Measurements from ENCODE around the gene CCDC85B.
A peak's percentile ranks its signal among the peaks of the same experiment; 100 is the strongest.
"Not testable (repeated sequence)": the region's sequence is repeated elsewhere in the genome, so short reads cannot be mapped to it uniquely, and the experiment has no call there.

The CCDC85B gene

DNA sequence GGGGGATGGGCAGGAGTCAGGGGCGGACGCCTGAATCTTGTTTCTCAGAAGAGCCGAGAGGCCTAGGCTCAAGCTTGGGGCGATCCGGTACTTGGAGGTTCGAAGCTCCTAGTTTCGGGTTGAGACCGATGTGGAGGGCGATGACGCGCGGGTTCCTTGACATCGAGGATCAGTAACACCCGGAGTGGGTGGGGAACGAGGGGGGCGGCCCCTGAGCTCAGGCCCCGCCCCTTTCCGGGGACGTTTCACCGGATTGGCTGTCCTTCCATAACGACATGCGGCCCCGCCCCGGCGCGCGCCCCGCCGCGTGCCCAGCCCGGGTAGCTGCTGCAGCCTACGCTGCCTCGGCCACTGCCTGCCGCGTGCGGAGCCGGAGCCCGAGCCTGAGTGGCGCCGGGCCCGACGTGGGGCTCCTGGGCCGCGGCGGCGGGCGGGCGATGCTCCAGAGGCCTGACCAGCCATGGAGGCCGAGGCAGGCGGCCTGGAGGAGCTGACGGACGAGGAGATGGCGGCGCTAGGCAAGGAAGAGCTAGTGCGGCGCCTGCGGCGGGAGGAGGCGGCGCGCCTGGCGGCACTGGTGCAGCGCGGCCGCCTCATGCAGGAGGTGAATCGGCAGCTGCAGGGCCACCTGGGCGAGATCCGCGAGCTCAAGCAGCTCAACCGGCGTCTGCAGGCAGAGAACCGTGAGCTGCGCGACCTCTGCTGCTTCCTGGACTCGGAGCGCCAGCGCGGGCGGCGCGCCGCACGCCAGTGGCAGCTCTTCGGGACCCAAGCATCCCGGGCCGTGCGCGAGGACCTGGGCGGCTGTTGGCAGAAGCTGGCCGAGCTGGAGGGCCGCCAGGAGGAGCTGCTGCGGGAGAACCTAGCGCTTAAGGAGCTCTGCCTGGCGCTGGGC lies at the start of gene CCDC85B:
CCDC85B (plus strand) TSS at position 350 of the 895 bp plus-strand sequence; CDS start at position 461, 111 bp downstream.
- peak; percentile 98 for DNase-seq

DNA sequence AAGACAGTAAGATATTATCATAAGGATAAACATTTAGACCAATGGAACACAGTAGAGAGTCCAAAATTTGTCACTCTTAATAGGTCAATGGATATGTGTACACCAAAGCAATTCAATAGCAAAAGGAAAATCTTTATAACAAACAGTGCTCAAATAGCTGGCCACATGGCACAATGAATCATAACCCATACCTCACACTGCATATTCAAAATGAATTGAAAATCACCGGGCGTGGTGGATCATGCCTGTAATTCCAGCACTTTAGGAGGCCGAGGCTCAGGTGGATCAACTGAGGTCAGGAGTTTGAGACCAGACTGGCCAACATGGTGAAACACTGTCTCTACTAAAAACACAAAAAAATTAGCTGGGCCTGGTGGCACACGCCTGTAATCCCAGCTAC lies 48.3 kb upstream of the CCDC85B start:
- no peak for DNase-seq

DNA sequence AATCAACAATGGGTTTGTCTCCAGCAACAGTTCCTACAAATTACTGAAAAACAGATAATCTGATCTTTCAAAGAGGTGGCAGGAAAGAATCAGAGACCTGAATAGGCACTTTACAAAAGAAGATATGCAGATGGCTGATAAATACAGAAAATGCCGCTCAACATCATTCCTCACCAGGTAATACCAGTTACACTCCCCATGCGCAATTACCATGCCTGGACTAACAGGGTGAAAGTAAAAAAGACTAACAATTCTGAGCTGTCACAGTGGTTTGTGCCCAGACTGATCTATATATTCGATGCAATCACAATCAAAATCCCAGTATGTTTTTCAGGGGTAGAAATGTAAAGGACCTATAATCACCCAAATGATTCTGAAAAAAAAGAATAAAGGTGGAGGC lies 46.7 kb upstream of the CCDC85B start:
- DNase-seq = no peak

DNA sequence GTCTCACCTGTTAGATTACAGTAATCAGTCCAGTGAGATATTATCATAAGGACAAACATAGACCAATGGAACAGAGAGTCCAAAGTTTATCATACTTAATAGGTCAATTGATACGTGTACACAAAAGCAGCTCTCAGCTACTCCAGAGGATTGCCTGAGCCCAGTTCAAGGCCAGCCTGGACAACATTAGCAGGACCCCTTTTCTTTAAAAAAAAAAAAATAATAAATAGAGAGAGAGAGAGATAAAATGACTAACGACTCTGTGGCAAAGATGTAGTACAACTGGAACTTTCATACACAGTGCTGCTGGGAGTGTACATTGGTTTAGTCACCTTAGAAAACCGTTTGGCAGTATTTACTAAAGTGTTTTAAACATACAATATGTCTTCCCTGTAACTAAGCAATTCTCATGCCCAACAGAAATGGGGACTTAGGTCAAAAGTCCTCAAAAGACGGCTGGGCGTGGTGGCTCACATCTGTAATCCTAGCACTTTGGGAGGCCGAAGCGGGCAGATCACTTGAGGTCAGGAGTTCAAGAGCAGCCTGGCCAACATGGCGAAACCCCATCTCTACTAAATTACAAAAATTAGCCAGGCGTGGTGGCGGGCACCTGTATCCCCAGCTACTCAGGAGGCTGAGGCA lies 46.1 kb upstream of the CCDC85B start:
- no peak for DNase-seq

DNA sequence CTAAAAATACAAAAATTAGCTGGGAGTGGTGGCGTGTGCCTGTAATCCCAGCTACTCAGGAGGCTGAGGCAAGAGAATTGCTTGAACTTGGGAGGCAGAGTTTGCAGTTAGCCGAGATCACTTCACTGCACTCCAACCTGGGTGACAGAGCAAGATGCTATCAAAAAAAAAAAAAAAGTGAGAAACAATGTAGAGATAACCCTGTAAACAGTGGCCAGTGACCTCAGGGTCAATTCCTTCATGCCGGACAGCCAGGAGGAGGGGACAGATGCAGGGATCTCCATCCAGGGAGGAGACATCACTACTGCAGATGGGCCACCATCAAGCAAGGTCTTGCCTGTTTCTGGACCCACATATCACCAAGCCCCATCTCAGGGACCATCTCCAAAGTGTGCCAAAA lies 42.7 kb upstream of the CCDC85B start:
- no peak for DNase-seq

DNA sequence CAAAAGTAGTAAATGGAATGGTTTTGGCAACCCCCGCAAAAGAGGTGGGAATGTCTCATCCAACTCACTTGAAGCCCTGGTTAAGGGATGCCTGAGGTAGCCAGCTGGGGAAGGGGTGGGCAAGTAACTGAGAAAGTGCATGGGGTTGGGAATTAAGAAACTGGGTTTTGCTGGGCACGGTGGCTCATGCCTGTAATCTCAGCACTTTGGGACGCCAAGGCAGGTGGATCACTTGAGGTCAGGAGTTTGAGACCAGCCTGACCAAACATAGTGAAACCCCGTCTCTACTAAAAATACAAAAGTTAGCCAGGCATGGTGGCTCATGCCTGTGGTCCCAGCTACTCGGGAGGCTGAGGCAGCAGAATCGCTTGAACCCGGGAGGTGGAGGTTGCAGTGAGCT lies 41.8 kb upstream of the CCDC85B start:
- DNase-seq = not testable (repeated sequence)

DNA sequence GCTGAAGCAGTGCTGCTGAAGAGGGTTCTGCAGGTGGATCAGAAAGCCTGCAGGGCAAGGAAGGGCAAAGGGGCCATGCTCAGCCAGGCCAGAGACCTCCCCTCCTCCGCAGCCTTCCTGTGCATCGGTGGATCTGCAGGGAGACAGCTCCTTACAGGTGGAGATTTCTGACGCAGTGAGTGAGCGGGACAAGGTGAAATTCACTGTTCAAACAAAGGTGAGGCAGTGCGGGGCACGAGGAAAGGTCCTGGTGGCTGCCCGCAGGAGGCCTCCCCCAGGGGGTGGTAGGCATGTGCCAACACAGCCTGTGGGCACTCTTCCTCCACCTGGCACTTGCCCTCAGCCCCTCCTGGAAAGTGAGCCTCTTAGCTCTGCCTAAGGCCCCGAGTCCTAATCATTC lies 41.1 kb upstream of the CCDC85B start:
- DNase-seq = no peak

DNA sequence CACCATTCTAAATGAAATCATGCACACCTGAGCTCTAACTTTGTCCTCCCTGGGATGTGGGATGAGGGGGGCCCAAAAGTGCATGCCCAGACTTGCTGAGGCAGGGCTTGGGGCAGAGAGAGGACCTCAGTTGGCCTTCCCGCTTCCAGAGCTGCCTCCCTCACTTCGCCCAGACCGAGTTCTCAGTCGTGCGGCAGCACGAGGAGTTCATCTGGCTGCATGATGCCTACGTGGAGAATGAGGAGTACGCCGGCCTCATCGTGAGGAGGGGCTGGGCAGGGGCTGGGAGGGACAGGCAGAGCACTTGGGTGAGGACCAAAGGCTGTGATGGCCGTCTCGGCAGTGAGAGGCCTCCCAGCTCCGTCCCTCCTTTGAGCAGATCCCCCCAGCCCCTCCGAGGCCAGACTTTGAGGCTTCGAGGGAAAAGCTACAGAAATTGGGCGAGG lies 40.7 kb upstream of the CCDC85B start:
- no peak for DNase-seq

DNA sequence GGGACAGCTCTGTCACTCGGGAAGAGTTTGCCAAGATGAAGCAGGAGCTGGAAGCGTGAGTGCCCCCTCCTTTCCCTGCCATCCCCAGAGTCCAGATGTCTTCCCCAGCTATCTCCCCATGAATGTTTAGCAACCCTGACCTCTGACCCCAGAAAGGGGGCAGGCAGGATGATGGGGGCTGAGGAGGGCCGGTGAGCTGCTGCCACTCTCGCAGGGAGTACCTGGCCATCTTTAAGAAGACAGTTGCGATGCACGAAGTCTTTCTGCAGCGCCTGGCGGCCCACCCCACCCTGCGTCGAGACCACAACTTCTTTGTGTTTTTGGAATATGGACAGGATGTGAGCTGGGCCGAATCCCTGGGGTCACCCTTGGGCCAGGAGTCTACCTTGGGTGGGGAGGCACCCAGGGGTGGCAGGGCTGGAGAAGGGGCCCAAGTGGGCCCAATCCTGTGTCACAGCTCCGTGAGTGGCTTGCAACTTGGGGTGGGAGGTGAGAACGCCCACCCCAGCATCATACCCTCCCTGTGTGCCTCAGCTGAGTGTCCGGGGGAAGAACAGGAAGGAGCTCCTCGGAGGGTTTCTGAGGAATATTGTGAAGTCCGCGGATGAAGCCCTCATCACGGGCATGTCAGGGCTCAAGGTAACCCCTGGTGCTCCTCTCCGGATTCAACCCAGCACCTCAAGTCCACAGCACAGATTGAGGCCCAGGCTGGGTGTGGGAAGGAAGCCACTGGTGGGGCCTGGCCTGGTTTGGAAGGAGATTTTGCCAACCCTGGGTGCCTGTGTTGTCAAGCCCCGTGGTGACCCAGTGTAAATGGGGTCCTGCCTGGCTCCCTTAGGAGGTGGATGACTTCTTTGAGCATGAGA lies 40.0 kb upstream of the CCDC85B start:
- DNase-seq = no peak

DNA sequence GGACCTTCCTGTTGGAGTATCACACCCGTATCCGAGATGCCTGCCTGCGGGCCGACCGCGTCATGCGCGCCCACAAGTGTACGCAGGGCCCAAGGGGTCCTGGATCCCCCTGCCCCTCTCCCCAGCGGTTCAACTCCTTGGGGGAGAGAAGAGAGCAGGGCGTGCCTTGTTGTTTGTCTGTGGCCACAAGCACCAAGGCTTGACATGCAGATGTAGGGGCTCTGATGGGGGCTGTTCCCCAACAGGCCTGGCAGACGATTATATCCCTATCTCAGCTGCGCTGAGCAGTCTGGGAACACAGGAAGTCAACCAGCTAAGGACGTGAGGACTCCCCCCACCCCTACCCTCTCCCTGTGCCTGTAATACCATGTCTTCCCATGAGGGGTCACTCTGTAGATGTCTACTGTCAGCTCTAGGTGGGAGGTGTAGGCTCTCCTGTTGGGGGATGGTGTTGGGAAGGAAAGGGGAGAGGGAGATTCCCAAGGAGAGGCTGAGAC lies 39.3 kb upstream of the CCDC85B start:
- DNase-seq = no peak

DNA sequence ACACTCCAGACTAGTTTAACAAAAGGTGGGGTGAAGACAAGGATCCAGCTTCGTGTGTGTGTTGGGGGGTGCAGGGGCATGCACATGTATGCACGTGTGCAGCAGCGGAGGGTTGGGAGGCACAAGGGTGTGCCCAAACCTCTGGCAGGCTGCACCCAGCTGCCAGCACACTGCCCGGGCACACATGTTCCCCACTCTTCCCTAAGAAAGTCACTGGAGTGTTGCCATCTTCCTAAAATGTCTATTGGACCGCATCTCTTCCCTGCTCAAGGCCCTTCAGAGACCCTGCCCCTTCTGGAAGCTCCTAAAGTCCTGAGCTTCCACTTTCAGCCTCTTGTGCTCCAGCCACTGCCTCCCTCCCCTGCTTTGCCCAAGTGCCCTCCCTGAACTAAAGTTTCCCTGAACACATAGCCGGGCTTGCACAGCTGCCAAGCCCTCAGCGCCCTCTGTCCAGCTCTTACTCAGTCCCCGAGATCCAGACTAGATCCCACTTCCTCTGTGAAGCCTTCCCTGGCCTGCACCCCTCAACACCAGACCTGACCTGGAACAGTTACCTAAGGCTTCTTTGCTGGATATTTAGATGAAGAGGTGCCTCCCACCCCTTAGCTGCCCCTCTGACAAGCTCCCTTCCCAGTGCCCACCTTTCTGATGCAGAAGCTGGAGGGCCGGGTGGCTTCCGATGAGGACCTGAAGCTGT lies 38.5 kb upstream of the CCDC85B start:
- no peak for DNase-seq

DNA sequence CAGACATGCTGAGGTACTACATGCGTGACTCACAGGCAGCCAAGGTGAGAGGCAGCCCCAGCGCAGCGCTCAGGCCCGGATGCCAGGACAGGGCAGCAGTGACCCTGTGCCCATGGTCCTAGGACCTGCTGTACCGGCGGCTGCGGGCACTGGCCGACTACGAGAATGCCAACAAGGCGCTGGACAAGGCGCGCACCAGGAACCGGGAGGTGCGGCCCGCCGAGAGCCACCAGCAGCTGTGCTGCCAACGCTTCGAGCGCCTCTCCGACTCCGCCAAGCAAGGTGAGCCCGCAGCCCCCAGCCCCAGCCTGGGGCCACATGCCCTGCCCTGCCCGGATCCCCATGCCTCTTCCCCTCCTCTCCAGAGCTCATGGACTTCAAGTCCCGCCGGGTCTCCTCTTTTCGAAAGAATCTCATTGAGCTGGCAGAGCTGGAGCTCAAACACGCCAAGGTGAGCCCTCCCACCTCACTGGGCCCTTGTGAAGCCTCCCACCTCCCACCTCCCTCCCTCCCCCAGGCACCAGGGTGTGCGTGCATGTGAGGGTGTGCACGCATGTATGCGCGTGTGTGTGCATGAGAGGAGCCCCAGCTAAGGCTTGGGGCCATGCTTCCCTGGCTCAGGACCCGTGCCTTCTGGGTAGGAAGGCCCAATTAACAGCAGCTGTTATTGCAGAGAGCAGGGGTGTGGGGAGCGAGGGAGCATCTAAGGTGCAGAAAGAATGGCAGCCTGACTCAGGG lies 37.8 kb upstream of the CCDC85B start:
- DNase-seq = no peak

DNA sequence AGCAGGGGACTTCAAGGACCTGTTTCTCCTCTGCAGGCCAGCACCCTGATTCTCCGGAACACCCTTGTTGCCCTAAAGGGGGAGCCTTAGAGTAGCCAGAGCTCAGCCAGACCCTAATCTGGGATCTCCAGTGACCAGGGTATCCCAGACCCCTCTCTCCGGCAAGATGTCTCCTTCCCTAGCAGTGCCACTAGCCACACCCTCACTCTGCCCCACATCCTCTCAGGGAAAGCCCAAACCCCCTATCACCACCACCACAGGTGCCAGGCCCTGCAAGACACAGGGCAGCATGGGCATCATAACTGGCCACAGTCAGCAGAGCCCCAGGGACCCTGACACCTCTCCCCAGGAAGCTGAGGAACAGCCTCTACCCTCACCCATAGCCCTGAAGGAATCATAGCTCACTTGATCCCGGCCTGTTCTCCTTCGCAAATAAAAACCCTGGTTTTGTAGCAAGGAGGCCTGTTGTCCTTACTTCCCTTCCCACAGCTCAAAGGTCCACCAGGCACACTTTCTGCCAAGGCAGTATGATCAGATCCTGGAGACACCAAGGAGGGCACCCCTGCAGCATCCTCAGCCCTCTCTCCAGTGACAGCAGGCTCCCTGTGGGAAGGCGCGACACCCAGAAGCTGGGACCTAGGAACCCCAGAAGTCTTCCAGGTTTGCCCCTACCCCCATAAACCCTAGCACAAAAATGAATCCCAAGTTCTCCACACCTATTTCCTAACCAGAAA lies 37.1 kb upstream of the CCDC85B start:
- DNase-seq = peak; percentile 3

DNA sequence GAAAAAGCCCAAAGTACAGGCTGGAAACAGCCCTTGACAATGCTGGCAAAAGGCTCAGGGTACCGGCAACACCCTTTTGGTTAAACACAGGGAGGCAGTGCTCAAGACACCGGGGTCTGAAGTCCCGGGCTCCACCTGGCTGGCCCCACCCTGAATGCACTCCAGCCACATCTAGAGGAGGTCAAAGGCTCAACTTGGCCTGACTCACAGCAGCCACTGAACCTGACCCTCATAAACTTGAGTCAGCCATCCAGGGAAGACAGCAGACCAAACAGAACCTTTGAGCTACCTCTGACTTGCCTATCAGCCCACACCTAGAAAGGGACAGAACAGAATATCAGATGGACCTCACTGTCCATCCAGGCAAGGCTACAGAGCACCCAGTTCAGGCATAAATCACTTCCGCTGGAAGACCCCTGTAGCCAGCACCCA lies 36.3 kb upstream of the CCDC85B start:
- no peak for DNase-seq

DNA sequence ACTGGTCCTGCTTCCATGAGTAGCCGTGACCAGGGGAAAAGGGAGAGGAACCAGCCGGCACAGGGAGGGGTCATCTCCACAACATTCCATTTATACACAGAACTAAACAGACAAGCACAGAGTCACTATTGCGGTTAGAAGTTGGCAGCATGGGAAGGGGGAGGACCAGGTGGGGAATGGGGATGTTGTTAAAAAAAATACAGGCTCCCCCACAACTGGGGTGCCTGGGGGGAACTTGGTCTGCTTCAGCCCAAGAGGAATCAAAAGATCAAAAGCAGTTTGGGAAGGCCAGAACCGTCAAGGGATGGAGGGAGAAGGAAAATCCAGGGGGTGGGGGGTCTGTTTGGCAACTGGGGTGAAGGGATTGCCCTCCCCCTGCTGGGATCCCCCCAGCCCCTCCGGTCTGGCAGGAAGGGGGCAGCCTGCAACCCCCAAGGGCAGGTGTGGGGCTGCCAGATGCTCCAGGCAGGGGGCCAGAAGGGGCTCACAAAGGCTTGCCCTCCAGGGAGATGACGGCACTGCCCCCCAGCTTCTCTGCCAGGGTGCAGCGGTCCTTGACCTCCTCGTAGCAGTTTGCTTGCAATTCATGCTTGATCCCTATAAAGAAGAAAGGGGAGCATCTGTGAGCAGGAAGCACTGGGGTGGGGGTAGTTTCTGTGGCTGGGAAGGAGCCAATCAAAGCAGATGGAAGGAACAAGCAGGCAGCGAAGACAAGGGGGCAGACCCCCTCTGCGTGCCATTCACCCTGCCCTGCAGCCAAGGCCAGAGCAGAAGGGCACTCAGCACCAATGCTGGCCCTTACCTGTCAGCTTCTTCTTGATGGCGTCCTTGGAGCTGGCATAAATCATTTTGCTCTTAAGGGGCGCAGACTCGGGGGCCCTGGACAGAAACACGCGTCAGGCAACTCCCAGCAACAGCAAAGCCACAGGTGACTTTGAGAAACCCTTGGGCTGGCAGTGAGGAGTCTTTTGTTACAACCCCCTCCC lies 35.3 kb upstream of the CCDC85B start:
- peak; percentile 3 for DNase-seq

DNA sequence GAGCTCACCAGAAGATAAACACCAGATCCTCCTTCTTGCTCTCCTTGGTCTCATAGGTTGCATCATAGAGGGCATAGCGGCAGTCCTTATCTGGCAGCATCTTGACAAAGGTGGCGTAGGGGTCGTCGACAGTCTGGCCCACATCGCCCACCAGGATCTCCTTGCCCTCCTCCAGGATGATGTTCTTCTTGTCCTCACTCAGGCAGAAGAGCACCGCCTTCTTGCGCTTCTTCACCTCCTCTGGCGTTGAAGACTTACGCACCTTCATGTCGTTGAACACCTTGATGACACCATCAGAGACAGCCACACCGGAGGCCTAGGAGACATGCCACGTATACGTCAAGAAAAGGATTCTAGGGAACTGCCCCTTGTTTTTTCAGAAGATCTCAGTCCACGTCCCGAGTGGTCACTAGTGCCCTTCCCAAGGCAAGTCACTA lies 34.5 kb upstream of the CCDC85B start:
- DNase-seq = peak; percentile 3

DNA sequence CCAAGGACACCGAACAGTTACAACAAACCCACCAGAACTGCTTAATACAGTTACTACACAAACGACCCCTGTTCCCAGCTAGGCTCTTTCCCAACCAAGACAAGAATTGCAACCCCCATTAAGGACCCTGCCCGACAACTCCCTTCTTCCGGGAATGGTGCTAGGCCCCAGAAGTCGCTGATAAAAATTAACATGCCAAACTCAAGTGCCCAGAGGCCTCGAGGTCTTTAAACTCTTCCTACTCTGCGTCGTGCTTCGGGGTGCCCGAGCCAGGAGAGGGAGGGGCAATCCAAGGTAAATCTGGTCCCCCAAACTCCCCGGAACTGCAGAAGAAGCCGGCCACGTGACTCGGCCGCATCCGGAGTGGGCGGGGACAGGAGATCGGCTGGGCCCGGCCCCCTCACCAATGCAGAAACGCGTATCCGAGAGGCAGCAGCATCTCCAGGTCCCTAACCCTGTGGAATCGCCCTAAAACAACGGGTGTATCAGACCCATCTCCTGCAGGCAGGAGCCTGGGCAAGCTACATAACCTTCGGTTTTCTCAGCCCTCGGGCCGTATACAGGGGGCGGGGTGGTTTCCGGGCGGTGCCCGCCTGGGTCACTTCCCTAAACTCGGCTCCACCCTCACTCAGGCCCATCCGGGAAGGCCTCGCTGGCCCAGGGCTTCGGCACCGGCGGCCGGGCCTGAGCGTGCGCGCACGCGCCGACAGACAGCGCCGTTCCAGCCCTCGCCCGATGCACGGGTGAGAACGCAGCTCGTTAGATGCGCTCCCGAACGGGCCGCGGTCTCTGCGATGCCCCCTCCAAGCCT lies 33.6 kb upstream of the CCDC85B start:
- DNase-seq = peak; percentile 84

DNA sequence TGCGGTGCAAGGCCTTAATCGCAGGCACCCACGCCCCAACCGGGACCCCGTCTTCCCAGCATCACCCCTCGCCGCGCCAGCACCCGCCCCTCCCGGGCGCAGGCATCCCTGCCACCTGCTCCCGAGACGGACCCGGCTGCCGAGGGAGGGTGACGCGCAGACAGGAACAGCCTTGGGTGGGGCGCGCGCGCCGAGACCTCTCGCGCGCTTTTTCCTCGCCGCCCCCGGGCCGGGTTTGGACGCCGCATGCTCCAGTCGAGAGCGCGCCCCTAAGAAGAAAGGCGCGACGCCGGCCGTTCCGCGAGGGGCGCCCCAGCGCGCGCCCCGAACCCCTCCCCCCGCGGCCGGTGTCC lies 33.0 kb upstream of the CCDC85B start:
- DNase-seq = no peak

Data from stimulated activated CD4-positive, alpha-beta T cell treated with anti-CD3 and anti-CD28 coated beads, Interleukin-4, amount 100 ng/mL, for 24 hours (primary cell).